ENCODE results near the gene AUTS2. TPM values are rescaled to one million over a fixed set of nuclear protein-coding genes. Genes with fewer than 3 reads are reported as not detected.

The AUTS2 gene
- total RNA-seq, 1 donor from 2014 or later, result 125 TPM

- no peak for DNase-seq (ENCODE audit: low spot score, unreplicated experiment)
- H3K27ac Mint-ChIP-seq, result no peak overlapping the region
Observed at GRCh38 chr7:70830426-70830825, 1232.2 kb downstream of the AUTS2 start.

GRCh38 chr7:70833726-70834125 is 1235.5 kb downstream of the AUTS2 start:
- DNase-seq (ENCODE audit: low spot score, unreplicated experiment), result no peak
- TF ChIP-seq CTCF (IDR thresholded peaks at IDR 0.05; ENCODE audit: unreplicated experiment), result no peak
- Mint-ChIP-seq H3K9me3 (ENCODE audit: low read depth) (peaks cover 9% of the 10 kb centered on the region), H3K27me3 (peaks cover 19% of the 10 kb centered on the region), H3K4me3 (ENCODE audit: low read depth) (no peak overlapping the region), H3K27ac (no peak overlapping the region), H3K36me3 (ENCODE audit: insufficient read depth) (peaks cover 1% of the 10 kb centered on the region), H3K4me1 (ENCODE audit: low read depth) (peaks cover 8% of the 10 kb centered on the region)

More at GRCh38 chr7:70830426-70830825, 1232.2 kb downstream of the AUTS2 start:
- H3K4me3 Mint-ChIP-seq (ENCODE audit: low read depth), result no peak overlapping the region
- H3K4me1 Mint-ChIP-seq (ENCODE audit: low read depth), result peaks cover 3% of the 10 kb centered on the region
- peaks cover 9% of the 10 kb centered on the region for H3K9me3 Mint-ChIP-seq (ENCODE audit: low read depth)
- TF ChIP-seq CTCF (IDR thresholded peaks at IDR 0.05; ENCODE audit: unreplicated experiment), result no peak
- peaks cover 27% of the 10 kb centered on the region for H3K27me3 Mint-ChIP-seq
- H3K36me3 Mint-ChIP-seq (ENCODE audit: insufficient read depth), result peaks cover 1% of the 10 kb centered on the region

- Mint-ChIP-seq H3K4me1 (ENCODE audit: low read depth) (peaks cover 8% of the 10 kb centered on the region), H3K9me3 (ENCODE audit: low read depth) (peaks cover 12% of the 10 kb centered on the region), H3K36me3 (ENCODE audit: insufficient read depth) (peaks cover 1% of the 10 kb centered on the region), H3K27ac (no peak overlapping the region), H3K4me3 (ENCODE audit: low read depth) (no peak overlapping the region), H3K27me3 (peaks cover 16% of the 10 kb centered on the region)
- no peak for DNase-seq (ENCODE audit: low spot score, unreplicated experiment)
- no peak for TF ChIP-seq CTCF (IDR thresholded peaks at IDR 0.05; ENCODE audit: unreplicated experiment)
Observed at GRCh38 chr7:70834424-70834823, 1236.1 kb downstream of the AUTS2 start.

- peaks cover 9% of the 10 kb centered on the region for H3K27me3 Mint-ChIP-seq
- peaks cover 4% of the 10 kb centered on the region for H3K4me1 Mint-ChIP-seq (ENCODE audit: low read depth)
- no peak for TF ChIP-seq CTCF (IDR thresholded peaks at IDR 0.05; ENCODE audit: unreplicated experiment)
- DNase-seq (ENCODE audit: low spot score, unreplicated experiment), result no peak
- peaks cover 1% of the 10 kb centered on the region for H3K36me3 Mint-ChIP-seq (ENCODE audit: insufficient read depth)
- no peak overlapping the region for H3K4me3 Mint-ChIP-seq (ENCODE audit: low read depth)
- no peak overlapping the region for H3K27ac Mint-ChIP-seq
- peaks cover 14% of the 10 kb centered on the region for H3K9me3 Mint-ChIP-seq (ENCODE audit: low read depth)
Observed at GRCh38 chr7:70835658-70836057, 1237.4 kb downstream of the AUTS2 start.

GRCh38 chr7:70836279-70836678 is 1238.0 kb downstream of the AUTS2 start:
- Mint-ChIP-seq H3K36me3 (ENCODE audit: insufficient read depth) (peaks cover 1% of the 10 kb centered on the region), H3K4me3 (ENCODE audit: low read depth) (no peak overlapping the region), H3K4me1 (ENCODE audit: low read depth) (peaks cover 4% of the 10 kb centered on the region), H3K27ac (no peak overlapping the region), H3K27me3 (peaks cover 9% of the 10 kb centered on the region), H3K9me3 (ENCODE audit: low read depth) (peaks cover 14% of the 10 kb centered on the region)
- DNase-seq (ENCODE audit: low spot score, unreplicated experiment), result no peak
- no peak for TF ChIP-seq CTCF (IDR thresholded peaks at IDR 0.05; ENCODE audit: unreplicated experiment)
